Measurements from ENCODE around the gene NUP88.

DNA sequence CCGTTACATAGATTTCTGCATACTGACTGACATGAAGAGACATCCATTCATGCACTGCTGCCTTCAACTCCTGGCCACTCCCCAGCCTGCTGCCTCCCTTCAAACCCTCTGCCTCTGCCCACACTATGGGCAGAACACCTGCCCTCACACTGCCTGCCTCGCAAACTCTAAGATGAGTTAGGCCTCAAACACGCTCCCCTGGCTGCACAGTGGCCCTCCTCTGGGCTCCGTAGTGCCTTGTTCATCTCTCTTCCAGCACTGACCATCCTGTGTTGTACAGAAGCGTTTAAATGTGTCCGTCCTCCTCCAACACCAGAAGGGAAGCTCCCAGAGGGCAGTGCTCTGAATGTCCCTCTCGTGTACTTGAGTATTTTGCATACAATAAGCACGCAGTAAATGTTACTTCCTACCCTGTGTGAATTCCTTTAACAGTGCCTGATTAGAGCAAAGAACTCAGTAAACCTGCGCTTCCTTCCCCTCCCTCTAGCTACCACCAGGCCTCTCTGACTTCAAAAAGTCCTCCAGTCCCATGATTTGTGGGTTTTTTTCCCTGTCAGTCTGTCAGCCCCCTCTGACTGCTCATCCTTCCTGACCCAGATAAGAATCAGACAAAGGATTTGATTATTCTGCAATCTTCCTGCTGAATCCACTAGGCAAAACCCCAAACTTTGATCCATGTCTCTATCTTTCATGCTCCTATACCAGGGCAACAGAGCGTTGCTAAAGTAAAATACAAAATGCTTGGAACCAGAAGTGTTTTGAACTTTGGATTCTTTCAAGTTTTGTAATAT, 45.5 kb upstream of the NUP88 start:
- TF ChIP-seq, protein P1, sequence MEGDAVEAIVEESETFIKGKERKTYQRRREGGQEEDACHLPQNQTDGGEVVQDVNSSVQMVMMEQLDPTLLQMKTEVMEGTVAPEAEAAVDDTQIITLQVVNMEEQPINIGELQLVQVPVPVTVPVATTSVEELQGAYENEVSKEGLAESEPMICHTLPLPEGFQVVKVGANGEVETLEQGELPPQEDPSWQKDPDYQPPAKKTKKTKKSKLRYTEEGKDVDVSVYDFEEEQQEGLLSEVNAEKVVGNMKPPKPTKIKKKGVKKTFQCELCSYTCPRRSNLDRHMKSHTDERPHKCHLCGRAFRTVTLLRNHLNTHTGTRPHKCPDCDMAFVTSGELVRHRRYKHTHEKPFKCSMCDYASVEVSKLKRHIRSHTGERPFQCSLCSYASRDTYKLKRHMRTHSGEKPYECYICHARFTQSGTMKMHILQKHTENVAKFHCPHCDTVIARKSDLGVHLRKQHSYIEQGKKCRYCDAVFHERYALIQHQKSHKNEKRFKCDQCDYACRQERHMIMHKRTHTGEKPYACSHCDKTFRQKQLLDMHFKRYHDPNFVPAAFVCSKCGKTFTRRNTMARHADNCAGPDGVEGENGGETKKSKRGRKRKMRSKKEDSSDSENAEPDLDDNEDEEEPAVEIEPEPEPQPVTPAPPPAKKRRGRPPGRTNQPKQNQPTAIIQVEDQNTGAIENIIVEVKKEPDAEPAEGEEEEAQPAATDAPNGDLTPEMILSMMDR (conservative IDR thresholded peaks at IDR 0.05; ENCODE audit: low read depth, low read length) = no peak
- TF ChIP-seq EZH2 (IDR thresholded peaks at IDR 0.05; ENCODE audit: low read length, unreplicated experiment) (no peak), EZH2phosphoT487 (IDR thresholded peaks at IDR 0.05; ENCODE audit: borderline replicate concordance, low read length) (no peak)
